B cell (primary cell): ENCODE results near the gene C9orf78. TPM values are rescaled to one million over a fixed set of nuclear protein-coding genes. Genes with fewer than 3 reads are reported as not detected.

Experiments
- ATAC-seq: fragments of 200-7000 bp; cut with Tn5 transposase; one replicate; pipeline ENCODE4 v1.10.0; 2021; ENCODE audit warnings: low read depth, mild to moderate bottlenecking, moderate number of reproducible peaks, moderate library complexity
- CTCF ChIA-PET: fragments of 350-600 bp; sonication (Branson Sonifier 250); formaldehyde crosslinking; loops from one replicate; lab custom pipeline; 2021; ENCODE audit warnings: antibody characterized with exemption, inconsistent platforms; lab: Charles Lee
- POLR2A ChIA-PET: fragments of 350-600 bp; sonication (Branson Sonifier 250); formaldehyde crosslinking; loops from one replicate; lab custom pipeline; 2021; ENCODE audit warnings: antibody characterized with exemption; lab: Charles Lee
- DNase-seq: peaks from one replicate; pipeline ENCODE4 v3.0.0; 2013
- H2AFZ ChIP-seq: 2 replicates; pipeline ENCODE4 v1.6.1; 2012; ENCODE audit warnings: mild to moderate bottlenecking, low read depth, low read length; ENCODE audit not compliant: insufficient read depth, poor library complexity, severe bottlenecking
- H3K27ac ChIP-seq, 2 donors: 1 replicate in 1 of 2; 2 replicates in 1 of 2; pipeline ENCODE4 v1.5.1; 2012 to 2013; ENCODE audit warnings: low read length in 2 of 2, mild to moderate bottlenecking in 2 of 2, moderate library complexity in 1 of 2
- H3K27me3 ChIP-seq, 4 experiments: fragments of 200-600 bp in 1 of 4; sonication (generic) in 1 of 4; replicated peaks in 1 of 4; 1 replicate in 2 of 4; 2 replicates in 2 of 4; pipeline versions ENCODE4 v1.6.1 to v1.7.0; 2013 to 2016; ENCODE audit warnings: low read length in 3 of 4, mild to moderate bottlenecking in 2 of 4, mixed read lengths in 1 of 4, moderate library complexity in 1 of 4; ENCODE audit not compliant: insufficient read depth in 4 of 4, control insufficient read depth in 3 of 4; ENCODE audit errors: control extremely low read depth in 1 of 4
- H3K36me3 ChIP-seq, 2 experiments: replicated peaks in 1 of 2; 1 replicate in 1 of 2; 2 replicates in 1 of 2; pipeline versions ENCODE4 v1.6.1 to v1.7.1; 2013; ENCODE audit warnings: low read length in 1 of 2; ENCODE audit not compliant: insufficient read depth in 2 of 2, control insufficient read depth in 1 of 2; ENCODE audit errors: control extremely low read depth in 1 of 2, extremely low read depth in 1 of 2
- H3K4me1 ChIP-seq, 2 donors: fragments of 200-600 bp in 1 of 2; sonication (generic) in 1 of 2; 1 replicate in 1 of 2; 2 replicates in 1 of 2; pipeline versions ENCODE4 v1.5.1 to v1.6.1; 2013 to 2017; ENCODE audit warnings: low read length in 2 of 2; ENCODE audit not compliant: control insufficient read depth in 2 of 2, insufficient read depth in 2 of 2
- H3K4me2 ChIP-seq: replicated peaks from 2 replicates; pipeline ENCODE3; 2012; ENCODE audit warnings: mild to moderate bottlenecking, low read depth, low read length; ENCODE audit not compliant: poor library complexity, severe bottlenecking
- H3K4me3 ChIP-seq, 5 experiments: fragments of 200-600 bp in 1 of 5; sonication (generic) in 1 of 5; 1 replicate in 3 of 5; 2 replicates in 2 of 5; pipeline versions ENCODE4 v1.5.1 to v1.7.0; 2011 to 2016; ENCODE audit warnings: low read length in 4 of 5, mild to moderate bottlenecking in 4 of 5, low read depth in 2 of 5, control low read depth in 1 of 5, moderate library complexity in 1 of 5; ENCODE audit not compliant: insufficient read depth in 1 of 5; ENCODE audit errors: control extremely low read depth in 1 of 5, extremely low read depth in 1 of 5
- H3K79me2 ChIP-seq: fragments of 200-600 bp; sonication (generic); one replicate; pipeline ENCODE4 v1.6.0; 2016; ENCODE audit warnings: low read length; ENCODE audit not compliant: control insufficient read depth, insufficient read depth
- H3K9ac ChIP-seq: fragments of 200-600 bp; sonication (generic); 2 replicates; pipeline ENCODE4 v1.6.1; 2017; ENCODE audit warnings: mild to moderate bottlenecking, low read length, moderate library complexity
- H3K9me3 ChIP-seq, 3 donors: one replicate each; pipeline versions ENCODE4 v1.6.1 to v1.7.1; 2013; ENCODE audit warnings: low read length in 2 of 3; ENCODE audit not compliant: control insufficient read depth in 2 of 3, insufficient read depth in 1 of 3; ENCODE audit errors: control extremely low read depth in 1 of 3
- H4K20me1 ChIP-seq: 2 replicates; pipeline ENCODE4 v1.6.0; 2012; ENCODE audit warnings: mild to moderate bottlenecking, low read length; ENCODE audit not compliant: insufficient read depth, control insufficient read depth, poor library complexity, severe bottlenecking
- H3K27ac Mint-ChIP-seq: one replicate; pipeline ENCODE4 v1.8.0; 2021; ENCODE audit warnings: mixed read lengths
- H3K27me3 Mint-ChIP-seq: one replicate; pipeline ENCODE4 v1.8.0; 2021; ENCODE audit warnings: mixed read lengths
- H3K4me1 Mint-ChIP-seq: one replicate; pipeline ENCODE4 v1.8.0; 2021; ENCODE audit warnings: mixed read lengths
- H3K4me3 Mint-ChIP-seq: one replicate; pipeline ENCODE4 v1.8.0; 2021; ENCODE audit warnings: mixed read lengths
- H3K9me3 Mint-ChIP-seq: one replicate; pipeline ENCODE4 v1.8.0; 2022; ENCODE audit warnings: mixed read lengths; ENCODE audit not compliant: insufficient read depth
- CTCF ChIP-seq: fragments of 200-600 bp; IDR thresholded peaks from one replicate; pipeline ENCODE4 v1.8.0; 2022; ENCODE audit warnings: antibody characterized with exemption, mild to moderate bottlenecking
- EZH2 ChIP-seq: IDR thresholded peaks from 2 replicates; pipeline ENCODE4 v1.6.1; 2012; ENCODE audit warnings: borderline replicate concordance, low read depth, mild to moderate bottlenecking, moderate library complexity, low read length; ENCODE audit not compliant: insufficient read depth, poor library complexity, severe bottlenecking
- WGBS: methylation state at CpG from one replicate; pipeline ENCODE4 v1.1.5; 2013; ENCODE audit warnings: missing lambda C conversion rate; ENCODE audit not compliant: insufficient coverage; 5-methylcytosine and 5-hydroxymethylcytosine counted together
- intact Hi-C: fragments of 100-400 bp; cut with micrococcal nuclease; formaldehyde crosslinking; loops from one replicate; pipeline ENCODE4 v1.10.0; 2022
- polyA plus RNA-seq: library from polyadenylated mRNA; depleted of rRNA; stranded (reverse); fragments of >200 nt; gene quantifications from 2 replicates; pipeline ENCODE4 v1.2.3, GENCODE V29; 2012
- total RNA-seq, 2 donors: library from RNA; stranded (reverse); fragments of 120-200 nt in 1 of 2; gene quantifications; 1 replicate in 1 of 2; 2 replicates in 1 of 2; pipeline versions ENCODE4 v1.2.3 to v1.2.4, GENCODE V29; 2013 to 2022

The C9orf78 gene
- total and polyA plus RNA-seq, 2 donors (not counting 1 experiment from before 2014, with no cell fraction given) = 42.8 to 43.6 TPM

- no peak for ATAC-seq
These were observed 18.3 kb downstream of the C9orf78 start for GRCh38 chr9:129816501-129817435.

More at GRCh38 chr9:129816501-129817435, 18.3 kb downstream of the C9orf78 start:
- no peak overlapping the region for H3K9ac ChIP-seq
- H3K4me1 Mint-ChIP-seq = peaks cover 4% of the 10 kb centered on the region
- no peak overlapping the region for H3K4me2 ChIP-seq
- ChIA-PET CTCF (no interaction called here), POLR2A (interaction anchor here (0.6 to 0.7 kb wide), 2 partner anchors 12 to 89 kb away, joined by 3 to 5 read pairs; no protein-coding TSS in a partner anchor)
- no peak overlapping the region for H3K4me3 Mint-ChIP-seq
- no peak for DNase-seq
- no peaks in the 10 kb centered on the region for H3K27me3 ChIP-seq
- peaks cover 12% of the 10 kb centered on the region for H4K20me1 ChIP-seq
- no peak overlapping the region for H3K27ac Mint-ChIP-seq
- intact Hi-C loops = no loop called here
- no peaks in the 10 kb centered on the region for H3K27me3 Mint-ChIP-seq
- 98% methylated on average over 11 of the region's 14 CpGs for WGBS
- TF ChIP-seq EZH2 = no peak
- TF ChIP-seq CTCF = no peak
- no peak overlapping the region for H3K4me3 ChIP-seq
- no peaks in the 10 kb centered on the region for H3K9me3 Mint-ChIP-seq
- H3K36me3 ChIP-seq = peaks cover 2 to 48% of the 10 kb centered on the region in 2 experiments
- H3K4me1 ChIP-seq = no peaks in the 10 kb centered on the region
- peaks cover 41% of the 10 kb centered on the region for H3K79me2 ChIP-seq
- H3K9me3 ChIP-seq = no peaks in the 10 kb centered on the region
- H2AFZ ChIP-seq = no peak overlapping the region
- H3K27ac ChIP-seq = no peak overlapping the region
